GM19193 (cell line): ENCODE measurements around the gene PRKCH.

Source experiments
- POLR2A ChIP-seq: IDR thresholded peaks from 4 replicates; pipeline ENCODE4 v1.6.1; 2011; ENCODE audit not compliant: insufficient read depth, insufficient read length; ENCODE audit errors: extremely low read depth

The PRKCH gene

DNA sequence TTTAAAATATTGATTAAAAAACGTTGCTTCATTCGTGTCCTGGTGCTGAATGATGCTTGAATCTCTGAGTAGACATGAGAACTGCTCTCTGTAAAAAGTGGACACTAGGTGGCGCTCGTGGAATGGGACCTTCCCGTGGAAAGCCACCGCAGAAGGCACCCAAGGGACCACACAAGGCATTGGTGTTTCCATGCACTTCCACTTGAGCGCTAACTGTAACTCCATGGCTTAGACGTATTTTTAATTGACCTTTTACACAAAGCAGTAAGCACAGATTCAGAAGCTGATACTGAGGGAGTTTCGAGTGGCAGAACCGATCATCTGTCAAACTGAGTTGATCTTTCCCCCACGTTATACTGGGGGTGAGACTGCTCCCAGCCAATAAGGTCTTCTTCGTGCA, 135.3 kb downstream of the PRKCH start:
- TF ChIP-seq POLR2A, result no peak

DNA sequence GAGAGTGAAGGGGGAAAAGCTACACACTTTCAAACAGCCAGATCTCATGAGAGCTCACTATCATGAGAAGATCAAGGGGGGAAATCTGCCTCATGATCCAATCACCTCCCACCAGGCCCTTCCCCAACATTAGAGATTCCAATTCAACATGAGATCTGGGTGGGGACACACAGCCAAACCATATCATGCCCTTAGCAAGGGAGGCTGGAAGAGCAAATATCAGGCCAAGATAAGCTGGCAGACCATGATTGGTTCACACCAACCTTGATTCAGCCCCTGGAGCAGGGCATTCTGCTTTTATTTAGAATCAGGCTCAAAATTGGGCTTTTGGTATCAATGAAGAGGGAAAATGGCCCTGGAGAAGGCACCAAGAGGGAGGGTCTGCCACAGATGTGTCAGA, 137.4 kb downstream of the PRKCH start:
- TF ChIP-seq POLR2A, result no peak

DNA sequence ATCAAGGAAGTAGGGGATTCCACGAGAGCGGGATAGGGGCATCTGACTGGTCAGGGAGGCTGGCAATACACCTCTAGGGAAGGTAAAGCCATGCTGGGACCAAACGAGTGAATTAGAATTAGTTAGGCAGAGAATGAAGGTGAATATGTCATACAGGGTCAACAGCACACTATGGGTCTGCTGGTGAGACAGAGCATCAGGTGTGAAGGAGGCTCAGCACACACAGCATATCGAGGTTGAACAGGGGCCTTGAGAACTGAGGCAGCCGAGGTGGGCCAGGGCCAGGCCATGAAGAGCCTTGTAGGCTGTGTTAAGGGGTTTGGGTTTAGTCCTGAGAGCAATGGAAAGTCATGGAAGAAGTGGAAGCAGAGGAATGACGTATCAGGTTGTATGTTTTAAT, 137.8 kb downstream of the PRKCH start:
- TF ChIP-seq POLR2A, result no peak

DNA sequence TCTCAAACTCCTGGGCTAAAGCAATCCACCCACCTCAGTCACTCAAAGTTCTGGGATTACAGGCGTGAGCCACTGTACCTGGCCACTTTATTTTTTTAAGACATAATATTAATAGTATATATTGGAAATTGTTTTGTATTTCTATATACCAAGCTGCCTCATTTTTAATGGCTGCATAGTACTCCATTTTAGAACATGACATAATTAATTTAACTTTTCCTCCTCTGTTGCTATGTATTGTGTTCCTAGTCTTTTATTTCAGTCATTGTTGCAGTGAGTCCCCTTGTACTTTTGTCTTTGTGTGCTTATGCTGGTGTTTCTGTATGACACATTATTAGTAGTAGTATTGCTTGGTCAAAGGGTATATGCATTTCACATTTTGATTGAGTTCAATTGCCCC, 138.7 kb downstream of the PRKCH start:
- no peak for TF ChIP-seq POLR2A

- no peak for TF ChIP-seq POLR2A
Observed at GRCh38 chr14:61460718-61461611, 139.6 kb downstream of the PRKCH start.

- no peak for TF ChIP-seq POLR2A
Observed at GRCh38 chr14:61461808-61462275, 140.5 kb downstream of the PRKCH start.

DNA sequence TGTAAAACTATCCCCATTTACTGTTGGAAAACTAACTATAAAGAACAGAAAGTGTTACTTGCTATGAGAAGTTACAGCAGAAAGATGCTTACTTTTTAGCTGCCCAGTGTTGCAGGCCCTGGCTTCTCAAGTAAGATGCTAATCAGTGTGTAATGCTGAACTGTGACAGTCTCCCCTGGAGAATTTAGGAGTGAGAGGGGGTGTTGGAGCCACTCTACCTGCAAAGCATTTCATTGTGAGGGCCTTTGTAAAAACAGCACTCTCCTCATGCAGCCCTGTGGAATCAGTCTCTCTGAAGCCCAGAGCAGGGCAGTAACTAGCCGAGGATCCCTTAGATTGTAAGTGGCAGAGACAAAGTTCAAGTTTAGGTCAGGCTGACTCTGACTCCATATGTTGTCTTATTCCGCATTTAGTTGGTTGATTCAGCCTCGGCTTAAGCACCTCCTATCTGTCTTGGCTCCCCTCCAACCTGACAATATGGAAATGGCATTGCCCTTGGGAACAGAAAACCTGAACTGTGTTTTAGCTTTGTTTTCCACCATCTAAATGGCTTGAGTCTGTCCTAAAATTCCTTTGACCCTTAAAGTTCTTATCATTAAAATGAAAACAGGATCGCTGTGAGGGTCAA, 141.3 kb downstream of the PRKCH start:
- TF ChIP-seq POLR2A, result no peak

DNA sequence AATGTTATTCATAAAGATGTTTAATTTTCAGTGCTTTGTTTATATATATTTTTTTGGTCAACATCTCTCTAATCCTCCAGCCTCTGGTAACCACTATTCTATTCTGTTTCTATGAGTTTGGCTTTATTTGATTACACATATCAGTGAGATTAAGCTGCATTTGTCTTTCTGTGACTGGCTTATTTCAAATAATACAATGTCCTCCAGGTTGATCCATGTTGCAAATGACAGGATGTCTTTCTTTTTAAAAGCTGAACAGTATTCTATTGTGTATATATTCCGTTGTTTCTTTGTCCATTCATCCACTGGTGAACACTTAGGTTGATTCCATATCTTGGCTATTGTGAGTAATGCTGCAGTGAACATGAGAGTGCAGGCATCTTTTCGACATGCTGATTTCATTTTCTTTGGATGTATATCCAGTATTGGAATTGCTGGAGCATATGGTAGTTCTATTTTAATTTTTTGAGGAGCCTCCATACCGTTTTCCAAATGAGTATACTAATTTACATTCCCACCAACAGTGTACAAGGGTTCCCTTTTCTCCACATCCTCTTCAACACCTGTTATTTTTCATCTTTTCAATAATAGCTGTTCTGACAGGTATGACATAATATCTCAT, 142.4 kb downstream of the PRKCH start:
- TF ChIP-seq POLR2A, result no peak

- TF ChIP-seq POLR2A, result no peak
Observed at GRCh38 chr14:61466249-61466904, 145.0 kb downstream of the PRKCH start.

DNA sequence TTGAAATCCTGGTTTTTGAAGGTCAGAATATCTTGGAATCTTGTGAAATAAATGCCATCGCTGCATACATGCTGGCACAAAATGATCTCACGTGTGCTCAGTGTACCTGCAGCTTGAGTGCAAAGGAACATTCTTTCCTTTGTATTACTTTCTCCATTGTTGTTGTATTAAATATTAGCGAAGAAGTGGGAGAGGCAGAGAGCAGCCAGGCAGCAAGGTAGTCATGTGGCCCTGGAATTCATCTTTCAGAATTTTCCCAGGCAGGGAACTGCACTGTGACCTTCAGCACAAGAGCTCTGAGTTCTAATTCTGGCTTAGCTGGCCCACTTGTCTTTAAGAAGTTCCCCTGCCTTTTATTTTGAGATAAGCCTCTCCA, 145.5 kb downstream of the PRKCH start:
- no peak for TF ChIP-seq POLR2A

DNA sequence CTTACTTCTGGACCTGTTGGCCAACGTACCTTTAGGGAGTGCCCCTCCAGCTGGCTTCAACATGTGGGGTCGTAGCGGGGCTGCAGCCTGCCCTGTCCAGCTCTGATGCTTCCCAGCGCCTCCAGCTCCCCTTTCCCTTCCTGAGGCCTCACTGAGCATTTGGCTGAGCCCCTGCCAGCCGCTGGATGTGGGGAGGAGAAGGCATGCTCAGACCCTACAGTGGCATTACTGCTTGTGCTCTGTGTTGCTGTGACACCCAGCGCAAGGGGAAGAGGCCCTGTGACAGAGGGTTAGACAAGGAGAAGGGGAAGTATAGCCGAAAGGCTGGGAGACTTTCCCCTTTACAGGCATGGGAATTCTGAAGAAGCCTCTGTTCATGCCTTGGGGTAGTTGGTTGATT, 145.9 kb downstream of the PRKCH start:
- TF ChIP-seq POLR2A, result no peak

DNA sequence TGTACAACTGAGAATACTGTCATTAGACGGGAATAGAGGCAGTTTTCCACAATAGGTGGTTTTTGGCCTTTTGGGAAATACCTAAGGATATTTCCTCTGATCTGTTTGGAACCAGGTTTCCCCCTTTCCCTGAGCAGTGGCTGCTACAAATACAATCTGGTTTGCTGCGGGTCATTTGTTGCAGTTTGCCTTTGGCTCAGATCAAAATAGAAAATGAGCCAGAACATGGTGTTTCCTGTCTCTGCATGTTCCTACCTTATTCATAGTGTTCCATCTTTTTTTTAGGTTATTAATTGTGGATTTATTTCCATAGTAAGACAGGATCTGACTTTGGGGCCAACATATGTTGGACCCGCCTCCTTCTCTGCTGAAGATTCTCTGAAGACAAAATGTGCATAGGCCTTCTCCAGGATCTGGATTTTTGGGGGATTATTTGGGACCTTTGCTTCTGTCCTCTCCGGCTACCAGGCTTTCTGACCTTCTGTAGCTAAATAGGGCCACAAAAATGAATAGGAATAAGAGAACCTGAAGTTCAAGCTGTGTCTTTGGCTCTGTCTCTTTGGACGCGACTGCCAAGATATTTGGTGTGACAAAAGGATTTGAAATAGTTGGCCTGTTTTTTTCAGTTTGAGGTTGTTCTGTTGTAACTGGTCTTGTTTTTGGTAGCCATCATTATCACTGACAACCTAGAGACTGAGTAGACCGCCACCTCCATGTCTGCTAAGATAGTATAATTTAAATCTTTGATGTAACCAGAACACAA, 146.9 kb downstream of the PRKCH start:
- TF ChIP-seq POLR2A, result no peak

DNA sequence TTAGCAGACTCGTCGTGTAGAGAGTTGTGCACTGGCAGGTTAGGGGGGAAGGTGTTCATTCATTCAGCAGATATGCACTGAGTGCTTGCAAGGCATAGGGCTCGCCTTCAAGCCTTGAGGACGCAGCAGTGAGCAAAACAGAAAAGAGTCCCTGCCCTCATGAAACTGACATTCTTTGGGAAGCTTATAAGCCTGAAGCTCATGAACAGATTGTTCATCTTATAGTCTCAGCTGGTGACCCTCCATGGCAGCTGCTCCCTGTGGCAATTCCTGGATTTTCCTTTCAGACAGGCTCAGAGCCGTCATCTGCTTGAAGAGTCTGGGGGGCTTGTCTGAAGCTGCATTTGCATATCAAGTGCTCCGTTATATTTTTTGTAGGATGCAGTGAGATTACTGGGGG, 148.4 kb downstream of the PRKCH start:
- TF ChIP-seq POLR2A, result no peak

DNA sequence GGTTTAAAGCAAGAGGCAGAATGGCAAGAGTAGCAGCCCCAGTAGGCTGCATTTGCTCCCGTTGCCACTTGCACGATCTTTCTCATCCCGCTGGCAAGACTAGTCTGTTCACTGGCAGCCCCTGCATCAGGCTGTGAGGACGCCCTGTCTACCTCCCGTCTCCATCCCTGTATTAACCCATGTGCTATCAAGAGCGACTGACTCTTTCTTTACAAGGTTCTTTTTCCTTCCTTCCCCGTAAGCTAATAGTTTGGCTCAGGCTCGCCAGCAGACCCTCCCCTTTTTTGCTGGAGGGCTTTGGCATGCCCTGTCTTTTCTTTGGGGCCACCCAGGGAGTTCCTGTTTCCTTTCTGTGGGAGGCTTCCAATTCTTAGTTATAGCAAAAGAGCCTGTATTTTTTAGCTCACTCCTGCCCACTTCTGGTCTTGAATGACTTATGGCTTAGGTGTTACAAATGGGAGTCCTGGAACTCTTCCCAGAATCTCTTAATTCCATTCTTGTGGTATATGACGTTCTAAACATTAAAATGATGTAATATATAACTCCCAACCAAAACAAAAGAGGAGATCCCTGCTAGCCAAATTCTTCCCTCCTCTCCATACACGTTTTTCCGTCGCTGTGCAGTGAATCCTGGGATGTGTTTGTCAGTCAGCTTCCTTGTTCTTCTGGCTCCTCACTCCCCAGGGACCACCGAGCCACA, 149.0 kb downstream of the PRKCH start:
- no peak for TF ChIP-seq POLR2A
